Measurements from ENCODE around the gene PLPP2. TPM values are rescaled to one million over a fixed set of nuclear protein-coding genes. Genes with fewer than 3 reads are reported as not detected.

PLPP2 gene
- polyA plus RNA-seq, 1 donor from 2014 or later: 2.1 TPM

DNA sequence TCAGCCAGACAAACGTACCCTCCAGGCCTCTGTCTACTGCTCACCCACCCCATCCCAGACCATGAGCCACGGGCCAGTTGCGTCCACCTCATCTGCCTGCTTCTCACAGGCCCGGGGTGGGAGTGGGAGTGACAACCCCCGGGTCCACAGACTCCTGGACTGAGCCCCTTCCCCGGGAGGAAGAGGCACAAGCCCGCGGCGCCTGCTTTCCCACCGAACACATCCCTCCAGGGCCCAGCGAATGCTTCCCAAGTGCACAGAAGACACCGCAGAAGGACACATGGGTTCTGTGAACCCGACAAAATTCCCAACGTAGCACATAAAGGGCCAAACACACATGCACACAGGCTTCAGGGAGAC is 18.0 kb upstream of the PLPP2 start:
- no peaks in the 10 kb centered on the region for H3K9me2 ChIP-seq (ENCODE audit: insufficient read depth, low read length)
- H3K79me2 ChIP-seq (replicated peaks; ENCODE audit: insufficient read depth, low read length): no peaks in the 10 kb centered on the region
- H3K9ac ChIP-seq (ENCODE audit: low read length): no peak overlapping the region
- no peaks in the 10 kb centered on the region for H3K36me3 ChIP-seq (ENCODE audit: insufficient read depth, low read length)
- no peak overlapping the region for H3K27ac ChIP-seq (ENCODE audit: low read length)
- H3K27me3 ChIP-seq (ENCODE audit: insufficient read depth, low read depth, low read length): no peaks in the 10 kb centered on the region
- no peaks in the 10 kb centered on the region for H3F3A ChIP-seq (ENCODE audit: insufficient read depth, low read length, poor library complexity, severe bottlenecking)
- no peak overlapping the region for H3K4me2 ChIP-seq (ENCODE audit: low read length)
- no peaks in the 10 kb centered on the region for H4K20me1 ChIP-seq (ENCODE audit: insufficient read depth)
- H2AFZ ChIP-seq (ENCODE audit: low read depth, low read length): no peak overlapping the region
- TF ChIP-seq EZH2 (IDR thresholded peaks at IDR 0.05; ENCODE audit: borderline replicate concordance, insufficient read depth, low read length, poor library complexity, severe bottlenecking) (no peak), POLR2AphosphoS5 (IDR thresholded peaks at IDR 0.05) (no peak), EP300 (conservative IDR thresholded peaks at IDR 0.05; ENCODE audit: poor library complexity, severe bottlenecking) (no peak)
- TF ChIP-seq, protein P1, sequence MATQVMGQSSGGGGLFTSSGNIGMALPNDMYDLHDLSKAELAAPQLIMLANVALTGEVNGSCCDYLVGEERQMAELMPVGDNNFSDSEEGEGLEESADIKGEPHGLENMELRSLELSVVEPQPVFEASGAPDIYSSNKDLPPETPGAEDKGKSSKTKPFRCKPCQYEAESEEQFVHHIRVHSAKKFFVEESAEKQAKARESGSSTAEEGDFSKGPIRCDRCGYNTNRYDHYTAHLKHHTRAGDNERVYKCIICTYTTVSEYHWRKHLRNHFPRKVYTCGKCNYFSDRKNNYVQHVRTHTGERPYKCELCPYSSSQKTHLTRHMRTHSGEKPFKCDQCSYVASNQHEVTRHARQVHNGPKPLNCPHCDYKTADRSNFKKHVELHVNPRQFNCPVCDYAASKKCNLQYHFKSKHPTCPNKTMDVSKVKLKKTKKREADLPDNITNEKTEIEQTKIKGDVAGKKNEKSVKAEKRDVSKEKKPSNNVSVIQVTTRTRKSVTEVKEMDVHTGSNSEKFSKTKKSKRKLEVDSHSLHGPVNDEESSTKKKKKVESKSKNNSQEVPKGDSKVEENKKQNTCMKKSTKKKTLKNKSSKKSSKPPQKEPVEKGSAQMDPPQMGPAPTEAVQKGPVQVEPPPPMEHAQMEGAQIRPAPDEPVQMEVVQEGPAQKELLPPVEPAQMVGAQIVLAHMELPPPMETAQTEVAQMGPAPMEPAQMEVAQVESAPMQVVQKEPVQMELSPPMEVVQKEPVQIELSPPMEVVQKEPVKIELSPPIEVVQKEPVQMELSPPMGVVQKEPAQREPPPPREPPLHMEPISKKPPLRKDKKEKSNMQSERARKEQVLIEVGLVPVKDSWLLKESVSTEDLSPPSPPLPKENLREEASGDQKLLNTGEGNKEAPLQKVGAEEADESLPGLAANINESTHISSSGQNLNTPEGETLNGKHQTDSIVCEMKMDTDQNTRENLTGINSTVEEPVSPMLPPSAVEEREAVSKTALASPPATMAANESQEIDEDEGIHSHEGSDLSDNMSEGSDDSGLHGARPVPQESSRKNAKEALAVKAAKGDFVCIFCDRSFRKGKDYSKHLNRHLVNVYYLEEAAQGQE (IDR thresholded peaks at IDR 0.05; ENCODE audit: borderline replicate concordance): no peak
- H3K4me3 ChIP-seq (ENCODE audit: low read length): no peak overlapping the region
- no peaks in the 10 kb centered on the region for H3K9me3 ChIP-seq (ENCODE audit: low read length)

DNA sequence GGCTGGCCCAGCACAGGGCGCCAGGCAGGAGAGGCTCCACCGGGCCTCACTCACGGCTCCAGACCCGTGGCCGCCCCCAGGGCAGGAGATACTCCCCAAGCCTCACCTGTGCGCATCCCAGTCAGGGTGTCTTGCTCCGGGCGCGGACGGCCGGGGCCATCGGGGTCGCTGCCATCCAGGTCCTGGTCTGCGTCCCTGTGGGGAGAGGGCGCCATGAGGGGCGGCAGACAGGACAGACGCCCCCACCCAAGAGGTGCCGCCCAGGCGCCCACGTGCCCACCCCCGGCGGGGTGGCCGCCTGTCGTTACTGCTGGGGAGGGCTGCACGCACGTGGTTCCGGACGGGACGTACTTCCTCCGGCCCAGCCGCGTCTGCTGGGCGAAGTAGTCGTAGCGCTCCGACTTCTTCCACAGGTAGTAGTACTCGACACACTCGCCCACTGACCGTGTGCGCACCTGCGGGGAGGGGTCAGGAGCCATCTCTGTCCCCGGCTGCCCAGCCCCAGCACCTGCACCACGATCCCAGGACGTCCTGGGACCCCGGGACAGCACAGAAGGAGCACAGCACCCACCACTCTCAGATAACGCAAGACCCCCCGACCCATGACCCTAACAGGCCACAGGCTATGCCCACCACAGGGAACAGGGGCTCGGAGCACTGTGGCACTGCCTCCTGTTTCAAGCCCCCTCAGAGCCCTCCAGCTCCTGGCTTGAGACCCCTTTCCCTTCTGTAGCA is 17.4 kb upstream of the PLPP2 start:
- Histone ChIP-seq H3K27ac (ENCODE audit: low read length) (no peak overlapping the region), H3K4me2 (ENCODE audit: low read length) (no peak overlapping the region), H2AFZ (ENCODE audit: low read depth, low read length) (no peak overlapping the region), H3K4me3 (ENCODE audit: low read length) (no peak overlapping the region), H3K9ac (ENCODE audit: low read length) (no peak overlapping the region), H3K36me3 (ENCODE audit: insufficient read depth, low read length) (no peaks in the 10 kb centered on the region), H3K79me2 (replicated peaks; ENCODE audit: insufficient read depth, low read length) (no peaks in the 10 kb centered on the region), H4K20me1 (ENCODE audit: insufficient read depth) (no peaks in the 10 kb centered on the region), H3K9me3 (ENCODE audit: low read length) (no peaks in the 10 kb centered on the region), H3K9me2 (ENCODE audit: insufficient read depth, low read length) (no peaks in the 10 kb centered on the region), H3K27me3 (ENCODE audit: insufficient read depth, low read depth, low read length) (no peaks in the 10 kb centered on the region), H3F3A (ENCODE audit: insufficient read depth, low read length, poor library complexity, severe bottlenecking) (no peaks in the 10 kb centered on the region)
- TF ChIP-seq EZH2 (IDR thresholded peaks at IDR 0.05; ENCODE audit: borderline replicate concordance, insufficient read depth, low read length, poor library complexity, severe bottlenecking) (no peak), POLR2AphosphoS5 (IDR thresholded peaks at IDR 0.05) (no peak), SMC3 (conservative IDR thresholded peaks at IDR 0.05; ENCODE audit: poor library complexity) (no peak), TAF1 (IDR thresholded peaks at IDR 0.05; ENCODE audit: low read depth) (no peak), MXI1 (conservative IDR thresholded peaks at IDR 0.05; ENCODE audit: poor library complexity, severe bottlenecking) (no peak), RAD21 (conservative IDR thresholded peaks at IDR 0.05) (no peak), EP300 (conservative IDR thresholded peaks at IDR 0.05; ENCODE audit: poor library complexity, severe bottlenecking) (no peak)
- TF ChIP-seq, protein P1 (IDR thresholded peaks at IDR 0.05; ENCODE audit: borderline replicate concordance): no peak
- TF ChIP-seq, protein P2, sequence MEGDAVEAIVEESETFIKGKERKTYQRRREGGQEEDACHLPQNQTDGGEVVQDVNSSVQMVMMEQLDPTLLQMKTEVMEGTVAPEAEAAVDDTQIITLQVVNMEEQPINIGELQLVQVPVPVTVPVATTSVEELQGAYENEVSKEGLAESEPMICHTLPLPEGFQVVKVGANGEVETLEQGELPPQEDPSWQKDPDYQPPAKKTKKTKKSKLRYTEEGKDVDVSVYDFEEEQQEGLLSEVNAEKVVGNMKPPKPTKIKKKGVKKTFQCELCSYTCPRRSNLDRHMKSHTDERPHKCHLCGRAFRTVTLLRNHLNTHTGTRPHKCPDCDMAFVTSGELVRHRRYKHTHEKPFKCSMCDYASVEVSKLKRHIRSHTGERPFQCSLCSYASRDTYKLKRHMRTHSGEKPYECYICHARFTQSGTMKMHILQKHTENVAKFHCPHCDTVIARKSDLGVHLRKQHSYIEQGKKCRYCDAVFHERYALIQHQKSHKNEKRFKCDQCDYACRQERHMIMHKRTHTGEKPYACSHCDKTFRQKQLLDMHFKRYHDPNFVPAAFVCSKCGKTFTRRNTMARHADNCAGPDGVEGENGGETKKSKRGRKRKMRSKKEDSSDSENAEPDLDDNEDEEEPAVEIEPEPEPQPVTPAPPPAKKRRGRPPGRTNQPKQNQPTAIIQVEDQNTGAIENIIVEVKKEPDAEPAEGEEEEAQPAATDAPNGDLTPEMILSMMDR (IDR thresholded peaks at IDR 0.05; ENCODE audit: poor library complexity, severe bottlenecking): no peak
